GM04504 (cell line): ENCODE measurements around the gene EPGN.

ENCODE experiments used
- DNase-seq: peaks from one replicate; pipeline ENCODE4 v3.0.0-alpha.2; 2012; ENCODE audit warnings: low read depth

Gene EPGN, protein sequence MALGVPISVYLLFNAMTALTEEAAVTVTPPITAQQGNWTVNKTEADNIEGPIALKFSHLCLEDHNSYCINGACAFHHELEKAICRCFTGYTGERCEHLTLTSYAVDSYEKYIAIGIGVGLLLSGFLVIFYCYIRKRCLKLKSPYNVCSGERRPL

DNA sequence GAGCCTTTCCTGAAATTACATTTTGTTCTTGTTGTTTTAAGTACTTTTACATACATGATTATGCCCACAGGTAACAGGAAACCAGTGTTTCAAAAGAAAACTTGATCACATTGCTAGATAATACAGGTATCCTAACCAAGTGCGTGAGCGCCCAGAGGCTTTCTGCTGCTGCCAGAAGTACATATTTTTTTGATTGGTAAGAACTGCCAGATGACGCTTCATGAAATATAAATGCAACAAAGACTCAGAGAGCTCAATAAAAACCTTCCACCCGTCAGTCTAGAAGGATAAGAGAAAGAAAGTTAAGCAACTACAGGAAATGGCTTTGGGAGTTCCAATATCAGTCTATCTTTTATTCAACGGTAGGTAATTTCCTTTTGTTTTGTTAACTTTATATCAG is at the start of gene EPGN:
Gene EPGN (plus strand): TSS at position 256 of the 400 bp plus-strand sequence. CDS start 64 bp downstream, at position 320.
- peak; percentile 16 for DNase-seq

DNA sequence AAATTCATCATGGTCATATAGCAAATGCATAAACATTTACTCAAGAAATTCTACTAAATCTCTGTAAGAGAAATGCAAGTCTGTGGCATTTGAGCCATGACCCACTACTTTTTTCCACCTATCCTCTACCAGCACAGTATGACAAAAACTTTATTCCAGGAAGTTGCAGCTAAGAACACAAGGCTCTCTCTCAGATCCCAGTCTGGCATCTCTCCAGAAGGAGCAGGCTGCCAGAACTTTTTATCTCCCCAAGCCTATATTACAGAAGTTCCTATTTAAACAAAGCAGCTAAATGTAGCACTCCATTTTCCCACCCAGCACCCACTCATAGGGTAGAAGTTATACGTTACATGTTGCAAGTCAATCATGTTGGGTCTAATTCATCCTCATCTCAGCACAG is 49.3 kb upstream of the EPGN start:
- no peak for DNase-seq

- DNase-seq = no peak
These were observed 48.2 kb upstream of the EPGN start for GRCh38 chr4:74260036-74260435.

- DNase-seq = no peak
These were observed 45.7 kb upstream of the EPGN start for GRCh38 chr4:74262522-74262921.

DNA sequence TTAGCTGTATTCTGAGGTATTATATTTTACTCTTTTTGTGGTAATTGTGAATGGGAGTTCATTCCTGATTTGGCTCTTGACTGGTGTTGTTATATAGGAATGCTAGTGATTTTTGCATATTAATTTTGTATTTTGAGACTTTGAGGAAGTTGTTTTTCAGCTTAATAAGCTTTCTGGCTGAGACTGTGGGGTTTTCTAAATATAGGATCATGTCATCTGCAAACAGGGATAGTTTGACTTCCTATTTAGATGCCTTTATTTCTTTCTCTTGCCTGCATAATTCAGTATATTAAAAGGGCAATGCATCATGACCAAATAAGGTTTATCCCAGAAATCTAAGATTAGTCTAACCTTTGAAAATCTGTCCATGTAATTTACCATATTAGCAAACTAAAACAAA is 44.7 kb upstream of the EPGN start:
- DNase-seq = no peak

GRCh38 chr4:74266081-74266480 is 42.2 kb upstream of the EPGN start:
- no peak for DNase-seq

DNA sequence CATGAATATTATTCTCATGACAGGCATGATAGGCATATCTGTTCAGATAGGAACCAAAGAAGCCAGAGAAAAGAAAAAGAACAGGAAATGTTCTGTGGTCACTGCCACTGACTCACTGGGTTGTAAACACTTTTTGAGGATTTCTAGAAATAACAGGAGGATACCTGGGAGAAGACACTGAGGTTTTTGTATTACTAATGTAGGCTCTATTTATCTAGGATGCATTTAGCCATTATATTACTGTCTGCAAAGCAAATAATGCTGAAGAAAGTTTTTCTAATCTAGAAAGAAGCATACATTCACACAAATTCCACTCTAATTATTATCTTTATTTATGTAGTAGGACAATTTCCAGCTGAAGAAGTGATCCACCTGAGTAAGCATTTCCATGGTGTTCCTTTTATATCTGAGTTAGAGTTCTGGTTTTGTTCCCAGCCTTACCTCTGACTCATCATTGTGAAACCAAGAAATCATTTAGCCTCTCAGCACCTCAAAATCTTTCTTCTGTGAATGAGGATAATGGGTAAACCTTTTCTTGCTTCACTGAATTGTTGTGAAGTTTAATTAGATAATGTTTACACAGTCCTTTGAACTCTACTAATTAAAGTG is 40.2 kb upstream of the EPGN start:
- DNase-seq = peak; percentile 47

DNA sequence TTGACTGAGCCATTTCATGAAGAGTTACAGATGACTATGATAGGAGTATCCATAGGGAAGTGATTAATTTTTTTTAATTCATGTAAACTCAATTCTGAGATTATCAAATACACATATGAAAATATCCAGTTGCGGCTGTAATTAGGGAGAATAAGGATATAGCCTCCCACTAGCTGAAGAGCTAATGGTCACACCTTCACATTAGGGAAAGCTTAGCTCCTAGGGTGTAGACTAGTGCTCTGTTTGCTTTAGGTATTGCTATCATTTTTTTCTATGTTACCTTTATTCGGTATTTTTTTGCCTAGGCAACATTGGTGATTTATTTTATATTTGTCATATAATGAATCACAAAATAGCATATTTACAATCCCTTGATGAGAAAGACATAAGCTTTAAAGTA is 39.6 kb upstream of the EPGN start:
- DNase-seq = no peak

GRCh38 chr4:74278490-74278889 is 29.8 kb upstream of the EPGN start:
- no peak for DNase-seq

GRCh38 chr4:74279716-74280115 is 28.6 kb upstream of the EPGN start:
- no peak for DNase-seq

DNA sequence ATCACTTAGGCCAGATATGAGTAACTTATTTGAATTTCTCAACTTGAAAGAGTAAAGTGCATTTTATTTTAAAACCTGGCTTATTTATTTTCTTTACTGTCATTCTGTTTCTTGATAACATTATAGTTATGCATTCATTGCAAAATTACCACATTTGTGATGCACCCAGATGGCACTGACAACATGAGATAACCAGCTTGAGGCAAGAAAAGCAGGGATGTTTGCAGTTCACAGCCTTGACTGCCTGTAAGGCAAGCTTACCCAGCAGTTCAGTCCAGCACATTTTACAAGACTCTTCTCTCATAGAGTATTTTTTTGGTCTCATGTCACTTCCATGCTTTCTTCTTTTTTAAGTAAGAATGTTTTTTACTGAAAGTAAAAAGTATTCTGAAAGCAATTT is 25.3 kb upstream of the EPGN start:
- DNase-seq = no peak

GRCh38 chr4:74283614-74284013 is 24.7 kb upstream of the EPGN start:
- peak; percentile 28 for DNase-seq

- DNase-seq = peak; percentile 41
These were observed 24.2 kb upstream of the EPGN start for GRCh38 chr4:74284053-74284452.

- DNase-seq = no peak
These were observed 21.1 kb upstream of the EPGN start for GRCh38 chr4:74287164-74287563.

DNA sequence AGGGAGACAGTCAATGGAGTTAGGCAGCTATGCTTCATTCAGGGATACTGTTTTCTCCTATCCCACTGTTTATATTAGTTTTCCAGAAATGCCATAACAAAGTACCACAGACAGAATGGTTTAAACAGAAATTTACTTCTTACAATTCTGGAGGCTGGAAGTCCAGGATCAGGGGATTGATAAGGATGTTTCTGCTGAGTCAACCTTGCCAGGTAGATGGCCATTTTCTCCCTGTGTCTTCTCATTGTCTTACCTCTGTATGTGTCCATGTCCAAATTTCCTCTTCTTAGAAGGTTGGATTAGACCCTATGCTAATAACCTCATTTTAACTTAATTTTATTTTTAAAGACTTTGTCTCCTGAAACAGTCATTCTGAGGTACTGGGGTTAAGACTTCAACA is 20.5 kb upstream of the EPGN start:
- DNase-seq = no peak

- no peak for DNase-seq
These were observed 16.8 kb upstream of the EPGN start for GRCh38 chr4:74291471-74291870.

- DNase-seq = no peak
These were observed 16.0 kb upstream of the EPGN start for GRCh38 chr4:74292111-74292870.

GRCh38 chr4:74293558-74293957 is 14.7 kb upstream of the EPGN start:
- DNase-seq = no peak

- no peak for DNase-seq
These were observed 13.6 kb upstream of the EPGN start for GRCh38 chr4:74294681-74295080.

DNA sequence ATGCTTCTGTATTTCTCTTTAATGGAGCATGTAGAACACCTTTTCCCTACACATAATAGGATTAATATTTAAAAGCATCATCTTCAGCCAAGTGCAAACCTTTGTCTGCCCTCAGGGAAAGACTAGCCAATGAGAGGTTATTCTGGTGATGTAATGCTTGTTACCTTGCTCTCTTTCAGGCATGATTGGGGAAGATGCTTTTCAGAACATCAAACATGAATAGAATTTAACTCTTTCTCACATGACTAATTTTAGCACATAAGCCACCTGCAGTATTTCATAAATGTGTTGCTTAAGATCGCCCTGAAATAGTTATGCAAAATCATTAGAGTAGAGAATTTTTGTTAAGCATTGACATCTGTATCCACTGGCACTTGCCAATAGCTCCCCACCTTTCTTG is 10.7 kb upstream of the EPGN start:
- DNase-seq = no peak

GRCh38 chr4:74304095-74304625 is 4.1 kb upstream of the EPGN start:
- no peak for DNase-seq

- DNase-seq = no peak
These were observed 3.3 kb upstream of the EPGN start for GRCh38 chr4:74305000-74305399.

GRCh38 chr4:74307170-74307569 is 1.1 kb upstream of the EPGN start:
- no peak for DNase-seq
